ENCODE data around the gene COBL. TPM values are rescaled to one million over a fixed set of nuclear protein-coding genes. Genes with fewer than 3 reads are reported as not detected.

COBL gene
- total RNA-seq, 2 experiments from 2014 or later, result not detected

DNA sequence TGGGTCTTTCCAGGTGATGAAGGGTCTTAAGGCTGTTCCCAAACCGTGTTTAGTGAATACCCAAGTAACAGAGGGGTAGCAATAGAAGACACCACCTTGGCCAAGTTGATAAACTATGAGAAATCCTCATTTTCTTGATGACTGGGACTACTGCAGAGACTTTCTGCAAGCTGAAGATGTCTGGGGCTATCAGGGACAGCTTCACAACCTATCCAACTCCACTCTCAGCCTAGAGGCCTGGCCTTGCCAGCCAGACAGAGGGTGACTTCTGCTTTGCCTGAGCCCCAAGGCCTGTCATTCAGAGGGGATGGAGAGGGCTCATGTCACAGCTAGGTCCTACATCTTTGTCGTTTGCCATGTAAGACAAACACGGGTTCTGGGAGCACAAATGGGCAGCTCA is 278.0 kb downstream of the COBL start:
- POLR2A ChIA-PET, result no interaction called here
- H3K27me3 Mint-ChIP-seq, result no peaks in the 10 kb centered on the region
- H3K36me3 Mint-ChIP-seq (ENCODE audit: low read depth), result no peaks in the 10 kb centered on the region
- no peak overlapping the region for H3K27ac Mint-ChIP-seq
- intact Hi-C loops (cut with DNase I, micrococcal nuclease), result no loop called here
- CTCF ChIA-PET, result interaction anchor here (1.1 kb wide), 1 partner anchor 30 kb away, joined by 4 read pairs; no protein-coding TSS in a partner anchor
- no peak overlapping the region for H3K4me3 Mint-ChIP-seq
- no peak for DNase-seq
- H3K9me3 Mint-ChIP-seq (ENCODE audit: low read depth), result no peaks in the 10 kb centered on the region
- no peaks in the 10 kb centered on the region for H3K4me1 Mint-ChIP-seq
- no peak for ATAC-seq

DNA sequence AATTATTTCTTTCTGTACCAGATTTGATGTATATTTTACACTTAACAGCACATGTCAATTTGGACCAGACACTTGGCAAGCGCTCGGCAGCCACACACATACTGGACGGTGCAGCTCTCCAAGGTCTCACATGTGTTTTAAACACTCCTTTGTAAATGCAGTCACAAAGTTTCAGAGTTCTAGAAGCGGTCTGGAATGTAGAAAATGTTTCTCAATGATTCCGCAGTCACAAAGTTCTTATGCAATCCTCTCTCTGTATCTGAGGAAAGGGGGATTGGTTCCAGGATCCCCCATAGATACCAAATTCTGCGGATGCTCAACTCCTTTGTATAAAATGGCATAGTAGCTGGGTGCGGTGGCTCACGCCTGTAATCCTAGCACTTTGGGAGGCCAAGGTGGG is 280.9 kb downstream of the COBL start:
- no peaks in the 10 kb centered on the region for H3K27me3 Mint-ChIP-seq
- H3K27ac Mint-ChIP-seq, result no peak overlapping the region
- no peak overlapping the region for H3K4me3 Mint-ChIP-seq
- no peaks in the 10 kb centered on the region for H3K36me3 Mint-ChIP-seq (ENCODE audit: low read depth)
- DNase-seq (no peak), ATAC-seq (no peak)
- CTCF ChIA-PET, result no interaction called here
- no peaks in the 10 kb centered on the region for H3K9me3 Mint-ChIP-seq (ENCODE audit: low read depth)
- intact Hi-C loops (cut with DNase I, micrococcal nuclease), result no loop called here
- POLR2A ChIA-PET, result no interaction called here
- no peaks in the 10 kb centered on the region for H3K4me1 Mint-ChIP-seq

DNA sequence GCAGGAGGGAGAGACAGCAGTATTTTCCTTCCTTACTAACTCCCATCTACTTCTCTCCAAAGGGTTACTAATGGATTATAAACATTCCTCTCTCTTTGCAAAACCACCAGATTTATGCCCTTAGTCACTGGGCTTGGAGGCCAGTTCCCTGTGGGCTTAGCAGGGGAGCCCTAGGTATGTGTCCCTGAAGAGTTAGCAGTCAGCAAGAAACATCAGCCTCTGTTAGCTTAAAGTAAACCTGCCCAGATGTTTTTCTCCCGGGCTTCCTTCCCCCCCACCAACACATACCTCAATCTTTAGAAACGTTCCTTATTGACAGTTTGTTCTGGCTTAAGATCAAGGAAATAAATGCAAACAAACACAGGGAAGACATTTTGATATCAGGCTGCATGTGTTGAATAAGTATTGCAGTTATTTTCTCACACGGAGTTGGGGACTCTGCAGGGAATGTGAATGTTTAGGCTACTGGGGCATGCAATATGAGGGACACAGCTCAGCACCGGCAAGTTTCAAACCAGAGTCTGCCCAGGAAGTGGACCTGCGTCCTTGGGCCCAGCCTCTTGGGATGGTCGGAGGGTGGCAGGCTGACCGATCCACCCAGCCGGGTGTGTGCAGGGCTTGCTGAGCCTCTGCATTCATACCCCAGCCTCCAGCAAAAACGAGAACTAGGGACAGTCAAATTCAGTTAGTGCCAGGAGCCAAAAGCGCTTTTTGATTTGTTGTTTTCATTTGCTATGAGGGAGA is 281.9 kb downstream of the COBL start:
- intact Hi-C loops (cut with DNase I, micrococcal nuclease), result no loop called here
- DNase-seq (no peak), ATAC-seq (no peak)
- Mint-ChIP-seq H3K27me3 (no peaks in the 10 kb centered on the region), H3K4me1 (no peaks in the 10 kb centered on the region), H3K4me3 (no peak overlapping the region), H3K9me3 (ENCODE audit: low read depth) (no peaks in the 10 kb centered on the region), H3K27ac (no peak overlapping the region), H3K36me3 (ENCODE audit: low read depth) (no peaks in the 10 kb centered on the region)
- ChIA-PET CTCF (interaction anchor here (0.6 to 1.3 kb wide), 2 partner anchors 11 to 107 kb away, joined by 3 to 6 read pairs; no protein-coding TSS in a partner anchor), POLR2A (no interaction called here)

DNA sequence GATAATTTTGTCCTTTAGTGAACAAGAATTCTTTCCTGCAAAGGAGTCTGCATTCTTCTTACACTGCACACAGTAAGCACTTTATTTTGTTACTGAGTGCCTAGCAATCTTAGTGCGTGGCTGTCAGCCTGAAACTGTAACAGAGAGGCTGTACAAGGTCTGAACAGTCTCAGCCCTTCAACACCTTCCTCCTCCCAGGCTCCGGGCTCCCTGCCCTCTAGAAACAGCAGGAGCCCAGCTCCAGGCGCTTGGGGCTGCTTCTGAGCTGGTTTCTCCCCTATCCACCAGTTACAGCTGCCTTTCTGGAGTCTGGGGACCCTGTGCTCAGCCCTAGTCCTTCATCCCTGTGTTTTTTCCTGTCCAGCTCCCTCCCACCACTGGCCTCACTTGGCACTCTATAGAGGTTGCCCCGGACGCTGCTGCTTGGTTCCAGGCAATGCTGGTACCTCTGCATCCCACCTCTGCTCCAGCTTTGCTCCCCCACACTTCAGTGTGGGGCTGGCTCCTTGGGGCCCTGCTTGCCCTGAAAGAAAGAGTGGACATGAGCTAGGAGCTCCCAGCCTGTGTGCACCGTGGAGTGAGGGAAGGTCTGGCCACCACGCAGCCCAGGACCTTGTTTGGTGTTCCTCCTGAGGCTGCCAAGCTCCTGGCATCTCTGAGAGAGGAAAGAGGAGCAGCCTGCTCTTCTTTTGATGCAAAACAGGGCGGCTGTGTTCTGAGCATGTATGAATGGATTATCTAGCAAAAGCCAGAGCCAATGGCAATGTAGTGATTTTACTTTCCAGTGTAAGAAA is 282.7 kb downstream of the COBL start:
- ChIA-PET CTCF (interaction anchor here (0.6 to 1.3 kb wide), 2 partner anchors 10 to 107 kb away, joined by 3 to 6 read pairs; no protein-coding TSS in a partner anchor), POLR2A (no interaction called here)
- H3K36me3 Mint-ChIP-seq (ENCODE audit: low read depth), result no peaks in the 10 kb centered on the region
- intact Hi-C loops (cut with DNase I, micrococcal nuclease), result no loop called here
- no peaks in the 10 kb centered on the region for H3K4me1 Mint-ChIP-seq
- no peak overlapping the region for H3K27ac Mint-ChIP-seq
- no peaks in the 10 kb centered on the region for H3K27me3 Mint-ChIP-seq
- ATAC-seq (no peak), DNase-seq (no peak)
- H3K9me3 Mint-ChIP-seq (ENCODE audit: low read depth), result no peaks in the 10 kb centered on the region
- no peak overlapping the region for H3K4me3 Mint-ChIP-seq

GRCh38 chr7:51031791-51032515 is 284.7 kb downstream of the COBL start:
- no peaks in the 10 kb centered on the region for H3K9me3 Mint-ChIP-seq (ENCODE audit: low read depth)
- no peaks in the 10 kb centered on the region for H3K27me3 Mint-ChIP-seq
- DNase-seq (no peak), ATAC-seq (no peak)
- no peak overlapping the region for H3K27ac Mint-ChIP-seq
- no peaks in the 10 kb centered on the region for H3K36me3 Mint-ChIP-seq (ENCODE audit: low read depth)
- no peaks in the 10 kb centered on the region for H3K4me1 Mint-ChIP-seq
- ChIA-PET CTCF (no interaction called here), POLR2A (no interaction called here)
- no peak overlapping the region for H3K4me3 Mint-ChIP-seq
- intact Hi-C loops (cut with DNase I, micrococcal nuclease), result no loop called here

DNA sequence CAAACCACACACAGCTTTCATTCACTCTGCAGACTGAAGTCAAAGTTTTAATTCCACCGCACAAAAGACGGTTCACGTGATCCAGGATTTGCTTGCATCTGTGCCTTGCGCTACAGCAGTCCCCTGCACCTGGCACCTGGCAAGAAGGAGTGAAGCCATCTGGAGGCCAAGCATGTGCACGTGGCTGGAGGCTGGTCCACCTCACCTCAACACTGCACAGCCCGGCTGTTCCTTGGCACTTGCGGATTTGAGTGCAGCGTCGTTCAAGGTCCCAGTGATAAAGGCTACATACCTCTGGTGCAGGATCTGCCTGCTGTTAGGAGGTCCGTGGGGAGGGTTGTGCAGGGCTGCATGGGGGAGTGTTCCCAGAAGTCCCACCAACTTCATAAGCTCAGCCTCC is 285.4 kb downstream of the COBL start:
- ChIA-PET POLR2A (no interaction called here), CTCF (no interaction called here)
- Mint-ChIP-seq H3K9me3 (ENCODE audit: low read depth) (no peaks in the 10 kb centered on the region), H3K4me1 (no peaks in the 10 kb centered on the region), H3K27me3 (no peaks in the 10 kb centered on the region), H3K4me3 (no peak overlapping the region), H3K36me3 (ENCODE audit: low read depth) (no peaks in the 10 kb centered on the region), H3K27ac (no peak overlapping the region)
- DNase-seq, result no peak
- no peak for ATAC-seq
- intact Hi-C loops (cut with DNase I, micrococcal nuclease), result no loop called here

DNA sequence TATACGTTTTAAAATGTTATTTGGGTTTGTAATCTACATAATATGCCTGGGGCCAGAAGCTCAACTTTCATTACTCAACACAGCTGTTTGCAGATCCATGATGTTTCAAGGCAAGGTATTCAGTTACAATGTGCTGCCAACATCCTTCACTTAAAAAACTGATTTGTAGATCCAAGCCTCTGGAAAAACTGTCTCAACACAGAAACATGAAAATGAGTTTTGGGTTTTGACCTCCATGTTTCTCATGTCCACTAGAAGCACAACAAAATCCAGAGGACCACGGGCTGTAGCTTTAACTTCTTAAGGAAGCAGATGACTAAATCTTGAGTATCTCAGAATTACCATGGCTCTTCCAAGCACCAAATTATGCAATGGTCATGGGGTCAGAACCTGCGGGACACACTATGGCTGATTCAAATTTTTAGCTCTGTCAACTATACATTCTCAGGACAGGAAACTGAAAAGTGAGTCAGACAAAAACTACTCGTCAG is 286.9 kb downstream of the COBL start:
- H3K4me1 Mint-ChIP-seq, result no peaks in the 10 kb centered on the region
- H3K36me3 Mint-ChIP-seq (ENCODE audit: low read depth), result no peaks in the 10 kb centered on the region
- DNase-seq (no peak), ATAC-seq (no peak)
- intact Hi-C loops (cut with DNase I, micrococcal nuclease), result no loop called here
- H3K4me3 Mint-ChIP-seq, result no peak overlapping the region
- H3K9me3 Mint-ChIP-seq (ENCODE audit: low read depth), result no peaks in the 10 kb centered on the region
- no peaks in the 10 kb centered on the region for H3K27me3 Mint-ChIP-seq
- no peak overlapping the region for H3K27ac Mint-ChIP-seq
- POLR2A ChIA-PET, result no interaction called here
- CTCF ChIA-PET, result interaction anchor here (0.6 to 0.8 kb wide), 2 partner anchors 25 to 338 kb away, joined by 3 read pairs; no protein-coding TSS in a partner anchor

GRCh38 chr7:51029131-51029530 is 287.5 kb downstream of the COBL start:
- Mint-ChIP-seq H3K36me3 (ENCODE audit: low read depth) (no peaks in the 10 kb centered on the region), H3K9me3 (ENCODE audit: low read depth) (no peaks in the 10 kb centered on the region), H3K4me3 (no peak overlapping the region), H3K27ac (no peak overlapping the region), H3K27me3 (no peaks in the 10 kb centered on the region), H3K4me1 (no peaks in the 10 kb centered on the region)
- ATAC-seq, result no peak
- CTCF ChIA-PET, result interaction anchor here (0.6 to 0.8 kb wide), 4 partner anchors 26 to 338 kb away, joined by 3 read pairs; no protein-coding TSS in a partner anchor
- POLR2A ChIA-PET, result no interaction called here
- intact Hi-C loops (cut with DNase I, micrococcal nuclease), result no loop called here
- DNase-seq, result no peak

- ChIA-PET POLR2A (no interaction called here), CTCF (interaction anchor here (0.6 to 0.7 kb wide), 2 partner anchors 229 to 426 kb away, joined by 3 read pairs; no protein-coding TSS in a partner anchor)
- intact Hi-C loops (cut with DNase I, micrococcal nuclease), result no loop called here
- ATAC-seq (no peak), DNase-seq (no peak)
- Mint-ChIP-seq H3K4me1 (no peaks in the 10 kb centered on the region), H3K4me3 (no peak overlapping the region), H3K36me3 (ENCODE audit: low read depth) (no peaks in the 10 kb centered on the region), H3K27ac (no peak overlapping the region), H3K27me3 (no peaks in the 10 kb centered on the region), H3K9me3 (ENCODE audit: low read depth) (no peaks in the 10 kb centered on the region)
Measured at GRCh38 chr7:51027935-51028830, 288.4 kb downstream of the COBL start.

DNA sequence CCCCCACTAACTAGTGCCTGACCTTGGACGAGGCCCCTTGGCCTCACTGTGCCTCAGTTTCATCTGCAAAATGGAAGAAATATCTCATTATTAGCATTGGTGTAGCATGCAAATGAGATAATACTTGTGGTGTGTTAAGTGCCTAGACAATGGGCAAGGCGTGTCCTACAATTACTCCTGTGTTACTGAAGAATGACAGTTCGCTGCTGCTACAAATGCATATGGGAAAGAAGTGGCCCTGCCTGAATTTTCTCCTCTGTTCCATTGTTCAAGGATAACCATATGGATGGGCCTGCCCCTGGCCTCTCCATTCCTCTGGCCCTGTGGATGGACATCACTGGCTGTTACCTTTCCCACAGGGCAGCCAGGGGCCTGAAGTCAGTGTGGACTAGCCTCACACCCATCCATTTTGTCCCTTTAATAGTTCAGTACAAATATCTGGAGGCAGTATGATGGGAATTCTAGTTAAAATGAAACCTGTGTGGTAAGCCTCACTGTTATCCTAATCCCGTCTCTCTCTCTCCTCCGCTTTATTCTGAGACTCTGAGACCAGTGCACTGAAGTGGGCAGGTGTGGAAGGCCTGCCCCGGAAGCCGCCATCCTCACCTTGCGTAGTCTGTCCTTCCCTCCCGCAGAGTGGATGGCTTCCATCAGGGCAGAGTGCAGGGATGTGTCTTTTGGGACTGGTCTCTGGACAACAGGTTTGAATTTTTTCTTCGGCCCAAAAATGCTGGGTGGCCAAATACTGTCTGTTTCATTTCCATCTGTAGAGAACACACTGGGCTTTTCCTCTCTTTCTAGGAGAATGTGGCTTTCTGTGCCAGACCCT is 289.3 kb downstream of the COBL start:
- no peaks in the 10 kb centered on the region for H3K36me3 Mint-ChIP-seq (ENCODE audit: low read depth)
- H3K27ac Mint-ChIP-seq, result no peak overlapping the region
- no peaks in the 10 kb centered on the region for H3K4me1 Mint-ChIP-seq
- ATAC-seq, result no peak
- no peak for DNase-seq
- intact Hi-C loops (cut with DNase I, micrococcal nuclease), result no loop called here
- H3K9me3 Mint-ChIP-seq (ENCODE audit: low read depth), result no peaks in the 10 kb centered on the region
- ChIA-PET POLR2A (no interaction called here), CTCF (no interaction called here)
- no peak overlapping the region for H3K4me3 Mint-ChIP-seq
- no peaks in the 10 kb centered on the region for H3K27me3 Mint-ChIP-seq

Measured in activated CD4-positive, alpha-beta T cell treated with anti-CD3 and anti-CD28 coated beads for 36 hours (primary cell).